Liver (tissue), 9 donors: ENCODE data around the gene RNF181. TPM values are rescaled to one million over a fixed set of nuclear protein-coding genes. Genes with fewer than 3 reads are reported as not detected.

Source experiments
- DNase-seq: peaks from one replicate; pipeline ENCODE4 v3.0.0-alpha.2; 2017; ENCODE audit warnings: low spot score
- H3K27ac ChIP-seq, 2 donors: one replicate each; pipeline ENCODE4 v1.7.0; 2013; ENCODE audit warnings: inconsistent platforms in 2 of 2, low read length in 2 of 2, control low read depth in 1 of 2, low read depth in 1 of 2, mild to moderate bottlenecking in 1 of 2
- H3K27me3 ChIP-seq, 4 donors: one replicate each; pipeline versions ENCODE4 v1.6.1 to v1.7.0; 2013; ENCODE audit warnings: low read length in 3 of 4, inconsistent platforms in 1 of 4, mild to moderate bottlenecking in 1 of 4, moderate library complexity in 1 of 4; ENCODE audit not compliant: control insufficient read depth in 4 of 4, insufficient read depth in 4 of 4
- H3K36me3 ChIP-seq, 4 donors: one replicate each; pipeline versions ENCODE4 v1.6.1 to v1.7.0; 2013; ENCODE audit warnings: low read length in 3 of 4, mild to moderate bottlenecking in 3 of 4, low read depth in 1 of 4, moderate library complexity in 1 of 4; ENCODE audit not compliant: control insufficient read depth in 4 of 4, insufficient read depth in 3 of 4
- H3K4me1 ChIP-seq, 4 donors: one replicate each; pipeline versions ENCODE4 v1.6.1 to v1.7.0; 2013; ENCODE audit warnings: low read length in 3 of 4, mild to moderate bottlenecking in 3 of 4, moderate library complexity in 1 of 4; ENCODE audit not compliant: control insufficient read depth in 4 of 4, insufficient read depth in 4 of 4
- H3K4me3 ChIP-seq, 3 donors: one replicate each; pipeline versions ENCODE4 v1.6.1 to v1.7.0; 2013; ENCODE audit warnings: low read length in 3 of 3, control low read depth in 1 of 3, low read depth in 1 of 3, mild to moderate bottlenecking in 1 of 3
- H3K9ac ChIP-seq, 2 donors: one replicate each; pipeline ENCODE4 v1.7.0; 2013; ENCODE audit warnings: low read length in 2 of 2, mild to moderate bottlenecking in 2 of 2, moderate library complexity in 2 of 2, control low read depth in 1 of 2, low read depth in 1 of 2
- H3K9me3 ChIP-seq, 4 donors: one replicate each; pipeline versions ENCODE4 v1.6.1 to v1.7.0; 2013; ENCODE audit warnings: low read length in 3 of 4; ENCODE audit not compliant: control insufficient read depth in 4 of 4
- EGR1 ChIP-seq, 2 donors: IDR thresholded peaks; 2 replicates each; pipeline ENCODE4 v1.6.1; 2016 to 2018; ENCODE audit warnings: antibody characterized with exemption in 2 of 2, low read depth in 2 of 2
- FOXA1 ChIP-seq: IDR thresholded peaks from 2 replicates; pipeline ENCODE4 v1.6.1; 2016; ENCODE audit warnings: antibody characterized with exemption
- HNF4A ChIP-seq, 2 donors: conservative IDR thresholded peaks; 2 replicates each; pipeline ENCODE4 v1.6.1; 2016; ENCODE audit warnings: antibody characterized with exemption in 2 of 2, mild to moderate bottlenecking in 2 of 2
- HNF4G ChIP-seq: IDR thresholded peaks from 2 replicates; pipeline ENCODE4 v1.6.1; 2016; ENCODE audit warnings: antibody characterized with exemption
- JUND ChIP-seq, 2 donors: IDR thresholded peaks; 2 replicates each; pipeline ENCODE4 v1.6.1; 2016; ENCODE audit warnings: antibody characterized with exemption in 2 of 2
- NR2F2 ChIP-seq: IDR thresholded peaks from 2 replicates; pipeline ENCODE4 v1.6.1; 2016; ENCODE audit warnings: antibody characterized with exemption
- RAD21 ChIP-seq, 2 donors: IDR thresholded peaks; 2 replicates each; pipeline ENCODE4 v1.6.1; 2016; ENCODE audit warnings: antibody characterized with exemption in 2 of 2, mild to moderate bottlenecking in 2 of 2
- RXRA ChIP-seq, 2 donors: IDR thresholded peaks; 2 replicates each; pipeline ENCODE4 v1.6.1; 2017 to 2018; ENCODE audit warnings: antibody characterized with exemption in 2 of 2, mild to moderate bottlenecking in 1 of 2
- SP1 ChIP-seq: IDR thresholded peaks from 2 replicates; pipeline ENCODE4 v1.6.1; 2018; ENCODE audit warnings: antibody characterized with exemption, mild to moderate bottlenecking
- TAF1 ChIP-seq: conservative IDR thresholded peaks from 2 replicates; pipeline ENCODE4 v1.6.1; 2016; ENCODE audit warnings: antibody characterized with exemption, mild to moderate bottlenecking
- WGBS: extraction: QIAGEN DNeasy Blood & Tissue Kit; methylation state at CpG from one replicate; pipeline ENCODE4 v1.1.7; 2013; 5-methylcytosine and 5-hydroxymethylcytosine counted together
- polyA plus RNA-seq, 2 donors: library from polyadenylated mRNA; stranded (reverse) in 1 of 2; unstranded in 1 of 2; fragments of 200-250 nt in 1 of 2; fragments of >200 nt in 1 of 2; fragmentation: Nextera tagmentation in 1 of 2; extraction: Ambion mirVana in 1 of 2; gene quantifications; one replicate each; pipeline versions ENCODE4 v1.2.1 to v1.2.3, GENCODE V29; 2013 to 2015
- total RNA-seq, 2 donors: library from RNA; depleted of rRNA; stranded (reverse); fragments of >200 nt; gene quantifications; one replicate each; pipeline ENCODE4 v1.2.3, GENCODE V29; 2014
- TF ChIP-seq, protein P1 (sequence below): IDR thresholded peaks from 2 replicates; pipeline ENCODE4 v1.6.1; 2016; ENCODE audit warnings: antibody characterized with exemption, mild to moderate bottlenecking
- TF ChIP-seq, protein P2 (sequence below): IDR thresholded peaks from 2 replicates; pipeline ENCODE4 v1.6.1; 2016; ENCODE audit warnings: antibody characterized with exemption
- TF ChIP-seq, protein P3 (sequence below): IDR thresholded peaks from 2 replicates; pipeline ENCODE4 v1.6.1; 2016; ENCODE audit warnings: antibody characterized with exemption
- TF ChIP-seq, protein P4 (sequence below): fragments of 150-350 bp; IDR thresholded peaks from 2 replicates; pipeline ENCODE4 v1.5.1; 2017; ENCODE audit warnings: improper control_type of control experiment, low read depth, low read length; ENCODE audit not compliant: missing input control
- donor health status: healthy.
- donor health status: healthy.
- donor health status: healthy.
- donor health status: healthy.
- donor health status: healthy.

RNF181 gene
- total and polyA plus RNA-seq, 4 donors = 101 to 195 (median 114) TPM

DNA sequence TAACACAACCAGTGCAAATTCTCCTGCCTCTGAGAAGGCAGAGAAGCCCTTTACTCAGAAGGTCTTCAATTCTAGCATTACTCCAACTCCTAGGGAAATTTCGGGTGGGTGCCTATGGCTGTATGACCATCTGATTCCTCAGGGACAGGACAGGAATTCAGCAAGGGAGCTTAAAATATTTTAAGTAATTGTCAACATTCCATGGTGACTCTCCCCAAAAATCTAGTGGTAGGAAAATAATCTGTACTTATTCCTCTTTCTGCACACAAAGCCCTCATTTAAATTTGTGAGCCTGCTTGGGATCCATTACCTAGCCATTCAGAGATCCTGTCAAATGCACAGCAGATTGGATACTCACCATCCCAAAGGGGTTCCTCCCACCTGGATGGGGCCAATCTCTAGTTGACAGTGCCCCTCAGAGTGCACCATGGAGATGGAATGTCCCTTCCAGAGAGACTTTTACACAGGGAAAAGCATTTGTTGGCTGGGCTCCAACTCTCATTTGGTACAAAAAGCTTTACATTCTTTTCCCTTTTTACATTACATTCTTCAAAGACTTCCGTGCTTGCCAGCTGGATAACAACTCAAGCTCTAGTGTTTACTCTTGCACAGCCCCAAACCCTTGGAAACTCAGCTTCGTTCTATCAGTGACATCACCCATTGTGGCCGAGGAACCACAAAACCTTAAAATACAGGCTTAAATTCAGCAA is 10.0 kb downstream of the RNF181 start:
- Histone ChIP-seq H3K27me3 (no peaks in the 10 kb centered on the region), H3K36me3 (peaks cover 0 to 10% (median 5%) of the 10 kb centered on the region in 4 donors), H3K9me3 (no peaks in the 10 kb centered on the region), H3K27ac (peak overlapping the region; percentile 70 to 76), H3K9ac (no peak overlapping the region), H3K4me1 (peaks cover 5 to 66% (median 55%) of the 10 kb centered on the region in 4 donors), H3K4me3 (no peak overlapping the region)
- 81% methylated on average over 4 of the region's 4 CpGs for WGBS
- TF ChIP-seq JUND (IDR thresholded peaks at IDR 0.05) = no peak
- TF ChIP-seq HNF4G = no peak
- TF ChIP-seq EGR1 (IDR thresholded peaks at IDR 0.05; ENCODE audit: low read depth in 2 of 2) = no peak
- TF ChIP-seq, protein P1, sequence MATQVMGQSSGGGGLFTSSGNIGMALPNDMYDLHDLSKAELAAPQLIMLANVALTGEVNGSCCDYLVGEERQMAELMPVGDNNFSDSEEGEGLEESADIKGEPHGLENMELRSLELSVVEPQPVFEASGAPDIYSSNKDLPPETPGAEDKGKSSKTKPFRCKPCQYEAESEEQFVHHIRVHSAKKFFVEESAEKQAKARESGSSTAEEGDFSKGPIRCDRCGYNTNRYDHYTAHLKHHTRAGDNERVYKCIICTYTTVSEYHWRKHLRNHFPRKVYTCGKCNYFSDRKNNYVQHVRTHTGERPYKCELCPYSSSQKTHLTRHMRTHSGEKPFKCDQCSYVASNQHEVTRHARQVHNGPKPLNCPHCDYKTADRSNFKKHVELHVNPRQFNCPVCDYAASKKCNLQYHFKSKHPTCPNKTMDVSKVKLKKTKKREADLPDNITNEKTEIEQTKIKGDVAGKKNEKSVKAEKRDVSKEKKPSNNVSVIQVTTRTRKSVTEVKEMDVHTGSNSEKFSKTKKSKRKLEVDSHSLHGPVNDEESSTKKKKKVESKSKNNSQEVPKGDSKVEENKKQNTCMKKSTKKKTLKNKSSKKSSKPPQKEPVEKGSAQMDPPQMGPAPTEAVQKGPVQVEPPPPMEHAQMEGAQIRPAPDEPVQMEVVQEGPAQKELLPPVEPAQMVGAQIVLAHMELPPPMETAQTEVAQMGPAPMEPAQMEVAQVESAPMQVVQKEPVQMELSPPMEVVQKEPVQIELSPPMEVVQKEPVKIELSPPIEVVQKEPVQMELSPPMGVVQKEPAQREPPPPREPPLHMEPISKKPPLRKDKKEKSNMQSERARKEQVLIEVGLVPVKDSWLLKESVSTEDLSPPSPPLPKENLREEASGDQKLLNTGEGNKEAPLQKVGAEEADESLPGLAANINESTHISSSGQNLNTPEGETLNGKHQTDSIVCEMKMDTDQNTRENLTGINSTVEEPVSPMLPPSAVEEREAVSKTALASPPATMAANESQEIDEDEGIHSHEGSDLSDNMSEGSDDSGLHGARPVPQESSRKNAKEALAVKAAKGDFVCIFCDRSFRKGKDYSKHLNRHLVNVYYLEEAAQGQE = no peak
- DNase-seq = no peak

DNA sequence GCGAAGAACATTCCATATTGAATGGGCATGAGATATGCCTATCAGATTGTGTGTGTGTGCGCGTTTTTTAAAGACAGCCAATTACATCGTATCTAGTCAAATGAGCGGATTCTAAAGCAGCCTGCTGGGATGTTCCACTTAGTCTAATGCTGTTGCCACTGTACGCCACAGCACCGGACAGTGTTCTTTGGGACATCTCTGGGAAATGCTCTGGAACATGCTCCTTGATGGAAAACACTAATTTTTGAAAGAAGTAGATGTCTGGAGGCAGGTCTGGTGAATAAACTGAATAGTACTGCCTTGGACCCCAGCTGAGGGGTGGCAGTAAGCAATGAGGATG is 10.5 kb downstream of the RNF181 start:
- H3K4me3 ChIP-seq = no peak overlapping the region
- WGBS = 88% methylated on average over 7 of the region's 7 CpGs
- H3K27me3 ChIP-seq = no peaks in the 10 kb centered on the region
- no peak for DNase-seq
- H3K4me1 ChIP-seq = peaks cover 5 to 61% (median 55%) of the 10 kb centered on the region in 4 donors
- H3K27ac ChIP-seq = no peak overlapping the region
- TF ChIP-seq TAF1 = no peak
- TF ChIP-seq HNF4A (conservative IDR thresholded peaks at IDR 0.05) = no peak
- TF ChIP-seq, protein P2, sequence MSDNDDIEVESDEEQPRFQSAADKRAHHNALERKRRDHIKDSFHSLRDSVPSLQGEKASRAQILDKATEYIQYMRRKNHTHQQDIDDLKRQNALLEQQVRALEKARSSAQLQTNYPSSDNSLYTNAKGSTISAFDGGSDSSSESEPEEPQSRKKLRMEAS = no peak
- TF ChIP-seq, protein P3, sequence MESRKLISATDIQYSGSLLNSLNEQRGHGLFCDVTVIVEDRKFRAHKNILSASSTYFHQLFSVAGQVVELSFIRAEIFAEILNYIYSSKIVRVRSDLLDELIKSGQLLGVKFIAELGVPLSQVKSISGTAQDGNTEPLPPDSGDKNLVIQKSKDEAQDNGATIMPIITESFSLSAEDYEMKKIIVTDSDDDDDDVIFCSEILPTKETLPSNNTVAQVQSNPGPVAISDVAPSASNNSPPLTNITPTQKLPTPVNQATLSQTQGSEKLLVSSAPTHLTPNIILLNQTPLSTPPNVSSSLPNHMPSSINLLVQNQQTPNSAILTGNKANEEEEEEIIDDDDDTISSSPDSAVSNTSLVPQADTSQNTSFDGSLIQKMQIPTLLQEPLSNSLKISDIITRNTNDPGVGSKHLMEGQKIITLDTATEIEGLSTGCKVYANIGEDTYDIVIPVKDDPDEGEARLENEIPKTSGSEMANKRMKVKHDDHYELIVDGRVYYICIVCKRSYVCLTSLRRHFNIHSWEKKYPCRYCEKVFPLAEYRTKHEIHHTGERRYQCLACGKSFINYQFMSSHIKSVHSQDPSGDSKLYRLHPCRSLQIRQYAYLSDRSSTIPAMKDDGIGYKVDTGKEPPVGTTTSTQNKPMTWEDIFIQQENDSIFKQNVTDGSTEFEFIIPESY = no peak
- no peak for TF ChIP-seq RAD21 (IDR thresholded peaks at IDR 0.05)
- no peak for TF ChIP-seq NR2F2
- TF ChIP-seq, protein P4, sequence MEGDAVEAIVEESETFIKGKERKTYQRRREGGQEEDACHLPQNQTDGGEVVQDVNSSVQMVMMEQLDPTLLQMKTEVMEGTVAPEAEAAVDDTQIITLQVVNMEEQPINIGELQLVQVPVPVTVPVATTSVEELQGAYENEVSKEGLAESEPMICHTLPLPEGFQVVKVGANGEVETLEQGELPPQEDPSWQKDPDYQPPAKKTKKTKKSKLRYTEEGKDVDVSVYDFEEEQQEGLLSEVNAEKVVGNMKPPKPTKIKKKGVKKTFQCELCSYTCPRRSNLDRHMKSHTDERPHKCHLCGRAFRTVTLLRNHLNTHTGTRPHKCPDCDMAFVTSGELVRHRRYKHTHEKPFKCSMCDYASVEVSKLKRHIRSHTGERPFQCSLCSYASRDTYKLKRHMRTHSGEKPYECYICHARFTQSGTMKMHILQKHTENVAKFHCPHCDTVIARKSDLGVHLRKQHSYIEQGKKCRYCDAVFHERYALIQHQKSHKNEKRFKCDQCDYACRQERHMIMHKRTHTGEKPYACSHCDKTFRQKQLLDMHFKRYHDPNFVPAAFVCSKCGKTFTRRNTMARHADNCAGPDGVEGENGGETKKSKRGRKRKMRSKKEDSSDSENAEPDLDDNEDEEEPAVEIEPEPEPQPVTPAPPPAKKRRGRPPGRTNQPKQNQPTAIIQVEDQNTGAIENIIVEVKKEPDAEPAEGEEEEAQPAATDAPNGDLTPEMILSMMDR = no peak
- TF ChIP-seq SP1 = no peak
- no peak for TF ChIP-seq FOXA1
- no peak for TF ChIP-seq JUND (IDR thresholded peaks at IDR 0.05)
- TF ChIP-seq RXRA (IDR thresholded peaks at IDR 0.05) = no peak
- no peak overlapping the region for H3K9ac ChIP-seq
- H3K9me3 ChIP-seq = no peaks in the 10 kb centered on the region
- H3K36me3 ChIP-seq = peaks cover 0 to 10% (median 5%) of the 10 kb centered on the region in 4 donors
